K562 (cell line): ENCODE measurements around the gene MOG. TPM values are rescaled to one million over a fixed set of nuclear protein-coding genes. Genes with fewer than 3 reads are reported as not detected.
A peak's percentile ranks its signal among the peaks of the same experiment; 100 is the strongest.

Experiments used
- ATAC-seq: fragments of 200-7000 bp; cut with Tn5 transposase; 3 replicates; pipeline ENCODE4 v1.9.1; 2020; ENCODE audit warnings: moderate library complexity
- BruUV-seq: library from RNA; stranded (reverse); fragments of 400-500 nt; replicated peaks from 2 replicates; lab custom pipeline; 2021; lab: Mats Ljungman, UMichigan
- CTCF ChIA-PET: fragments of 300-600 bp; formaldehyde crosslinking; extraction: SDS; loops from one replicate; lab custom pipeline; 2021; ENCODE audit warnings: low intra/inter-chr PET ratio; lab: Yijun Ruan, JAX
- POLR2A ChIA-PET: fragments of 300-600, 350-650 bp; sonication (Branson Sonifier 250); formaldehyde crosslinking; extraction: SDS; loops from one replicate; lab custom pipeline; 2021; ENCODE audit warnings: antibody characterized with exemption, inconsistent platforms; lab: Yijun Ruan, JAX
- DNase-seq, 4 experiments: peaks; one replicate each; pipeline versions ENCODE4 v3.0.0 to v3.0.0-alpha.2; 2011 to 2018; ENCODE audit warnings: low spot score in 3 of 4, mixed read lengths in 3 of 4; ENCODE audit errors: extremely low read depth in 1 of 4
- FAIRE-seq: peaks from 2 replicates; lab custom pipeline; 2011; peaks lifted over from hg19 to GRCh38; lab: Jason Lieb, UNC
- H2AFZ ChIP-seq: 2 replicates; pipeline ENCODE4 v1.6.0; 2011; ENCODE audit warnings: low read depth, low read length, control low read depth, inconsistent platforms
- H3K27ac ChIP-seq: fragments of 200-600 bp; 3 replicates; pipeline ENCODE4 v1.8.0; 2011; ENCODE audit warnings: low read depth, mild to moderate bottlenecking, control low read depth, inconsistent platforms, low read length, moderate library complexity, mixed read lengths; ENCODE audit errors: extremely low read depth
- H3K27me3 ChIP-seq, 2 experiments: fragments of 300-600 bp in 1 of 2; 2 replicates in 1 of 2; 3 replicates in 1 of 2; pipeline versions ENCODE4 v1.6.0 to v1.8.0; 2011; ENCODE audit warnings: inconsistent platforms in 2 of 2, low read length in 2 of 2, mild to moderate bottlenecking in 1 of 2, mixed read lengths in 1 of 2, moderate library complexity in 1 of 2; ENCODE audit not compliant: control insufficient read depth in 2 of 2, insufficient read depth in 2 of 2
- H3K36me3 ChIP-seq: fragments of 300-600 bp; 3 replicates; pipeline ENCODE4 v1.8.0; 2011; ENCODE audit warnings: mild to moderate bottlenecking, low read length, inconsistent platforms; ENCODE audit not compliant: control insufficient read depth, insufficient read depth
- H3K4me1 ChIP-seq, 2 experiments: fragments of 200-600 bp in 1 of 2; replicated peaks in 1 of 2; 2 replicates in 1 of 2; 3 replicates in 1 of 2; pipeline versions ENCODE4 v1.5.1 to v1.8.0; 2011; ENCODE audit warnings: inconsistent platforms in 2 of 2, low read length in 2 of 2, mild to moderate bottlenecking in 1 of 2, mixed read lengths in 1 of 2, moderate library complexity in 1 of 2; ENCODE audit not compliant: control insufficient read depth in 2 of 2, insufficient read depth in 2 of 2
- H3K4me2 ChIP-seq: 2 replicates; pipeline ENCODE4 v1.6.1; 2011; ENCODE audit warnings: low read length, control low read depth, inconsistent platforms, mixed read lengths; ENCODE audit not compliant: insufficient read depth
- H3K4me3 ChIP-seq: fragments of 200-600 bp; sonication (generic), shearing (Covaris generic); 2 replicates; pipeline ENCODE4 v1.5.1; 2016; ENCODE audit warnings: control low read depth, inconsistent platforms
- H3K79me2 ChIP-seq: fragments of 200-600 bp; 3 replicates; pipeline ENCODE4 v1.8.0; 2011; ENCODE audit warnings: low read length, inconsistent platforms; ENCODE audit not compliant: control insufficient read depth, insufficient read depth
- H3K9ac ChIP-seq, 2 experiments: 2 replicates each; pipeline versions ENCODE4 v1.6.0 to v1.6.1; 2011; ENCODE audit warnings: low read depth in 2 of 2, low read length in 2 of 2, control low read depth in 1 of 2, inconsistent platforms in 1 of 2, mild to moderate bottlenecking in 1 of 2, mixed read lengths in 1 of 2; ENCODE audit not compliant: insufficient read depth in 1 of 2
- H3K9me1 ChIP-seq: one replicate; pipeline ENCODE4 v1.6.0; 2011; ENCODE audit warnings: inconsistent platforms, mild to moderate bottlenecking, low read length, moderate library complexity; ENCODE audit not compliant: control insufficient read depth, insufficient read depth
- H3K9me3 ChIP-seq: replicated peaks from 2 replicates; pipeline ENCODE4 v1.5.1; 2011; ENCODE audit warnings: low read depth, low read length, inconsistent platforms; ENCODE audit not compliant: control insufficient read depth, insufficient read depth
- H4K20me1 ChIP-seq: replicated peaks from 2 replicates; pipeline ENCODE4 v1.6.1; 2011; ENCODE audit warnings: low read length, inconsistent platforms, mixed read lengths; ENCODE audit not compliant: control insufficient read depth, insufficient read depth
- ATF1 ChIP-seq, 2 experiments: fragments of 450-650 bp in 1 of 2; IDR thresholded peaks; 2 replicates each; pipeline ENCODE4 v1.6.1; 2016; ENCODE audit warnings: missing compliant biosample characterization in 1 of 2, missing genetic modification characterization in 1 of 2
- BCL6 ChIP-seq: fragments of 250-450 bp; sonication (Bioruptor Pico); IDR thresholded peaks from 2 replicates; pipeline ENCODE4 v1.4.0; 2020
- CBX8 ChIP-seq: fragments of 200-600 bp; sonication (generic); IDR thresholded peaks from 2 replicates; pipeline ENCODE4 v1.6.1; 2012; ENCODE audit warnings: borderline replicate concordance, mixed run types, low read depth, mild to moderate bottlenecking, moderate library complexity, mixed read lengths, low read length, control low read depth, inconsistent platforms; ENCODE audit not compliant: poor library complexity, severe bottlenecking; ENCODE audit errors: extremely low read depth
- CHD1 ChIP-seq: fragments of 200-600 bp; sonication (generic); IDR thresholded peaks from one replicate; pipeline ENCODE4 v1.6.1; 2012; ENCODE audit warnings: mild to moderate bottlenecking, moderate library complexity, low read length, inconsistent platforms
- FOXA3 ChIP-seq, 2 experiments: fragments of 450-650 bp in 1 of 2; sonication (generic) in 1 of 2; formaldehyde crosslinking; IDR thresholded peaks in 1 of 2; conservative IDR thresholded peaks in 1 of 2; 2 replicates each; pipeline versions ENCODE4 v1.4.0 to v1.8.0; 2020 to 2022; ENCODE audit warnings: mild to moderate bottlenecking in 2 of 2, missing genetic modification reagents in 1 of 2
- GABPA ChIP-seq: fragments of 200-800 bp; sonication (Bioruptor generic); conservative IDR thresholded peaks from 2 replicates; pipeline ENCODE4 v1.6.1; 2016; ENCODE audit warnings: low read depth, missing genetic modification characterization, missing compliant biosample characterization
- IFI16 ChIP-seq: fragments of 250-450 bp; sonication (Bioruptor Pico); IDR thresholded peaks from 2 replicates; pipeline ENCODE4 v2.1.2; 2022; ENCODE audit warnings: mild to moderate bottlenecking, inconsistent platforms
- LARP7 ChIP-seq: fragments of 450-650 bp; IDR thresholded peaks from 2 replicates; pipeline ENCODE4 v1.6.1; 2016
- NFATC3 ChIP-seq: fragments of 450-650 bp; IDR thresholded peaks from 2 replicates; pipeline ENCODE4 v1.6.1; 2017; ENCODE audit warnings: mild to moderate bottlenecking
- NRF1 ChIP-seq, 2 experiments: fragments of 450-650 bp; IDR thresholded peaks in 1 of 2; conservative IDR thresholded peaks in 1 of 2; 2 replicates each; pipeline ENCODE4 v1.6.1; 2014; ENCODE audit warnings: mild to moderate bottlenecking in 2 of 2
- RCOR1 ChIP-seq, 2 experiments: IDR thresholded peaks; 2 replicates each; pipeline ENCODE4 v1.6.1; 2012; ENCODE audit warnings: low read depth in 2 of 2, low read length in 2 of 2, borderline replicate concordance in 1 of 2, improper control_type of control experiment in 1 of 2
- RNF2 ChIP-seq: sonication (generic); IDR thresholded peaks from 2 replicates; pipeline ENCODE4 v1.6.1; 2016
- SMC3 ChIP-seq: conservative IDR thresholded peaks from 2 replicates; pipeline ENCODE4 v1.6.1; 2011; ENCODE audit warnings: low read depth, low read length, improper control_type of control experiment; ENCODE audit not compliant: insufficient read depth
- SRF ChIP-seq, 2 experiments: fragments of 250-450, 450-650 bp in 1 of 2; sonication (Bioruptor Pico) in 1 of 2; sonication (generic) in 1 of 2; formaldehyde crosslinking; IDR thresholded peaks; 2 replicates each; pipeline versions ENCODE4 v1.5.0 to v1.5.1; 2020 to 2022; ENCODE audit warnings: mild to moderate bottlenecking in 1 of 2, missing genetic modification reagents in 1 of 2
- TAF9B ChIP-seq: fragments of 450-650 bp; IDR thresholded peaks from 2 replicates; pipeline ENCODE4 v1.6.1; 2018; ENCODE audit warnings: mild to moderate bottlenecking; ENCODE audit not compliant: partially characterized antibody
- TARDBP ChIP-seq: fragments of 450-650 bp; IDR thresholded peaks from 2 replicates; pipeline ENCODE4 v1.6.1; 2016
- TOE1 ChIP-seq, 2 experiments: fragments of 450-650 bp in 1 of 2; sonication (generic) in 1 of 2; formaldehyde crosslinking in 1 of 2; IDR thresholded peaks; 2 replicates each; pipeline versions ENCODE4 v1.7.1 to v1.8.0; 2016 to 2022; ENCODE audit warnings: borderline replicate concordance in 2 of 2, mild to moderate bottlenecking in 2 of 2, antibody characterized with exemption in 1 of 2, inconsistent platforms in 1 of 2, low read depth in 1 of 2, missing genetic modification reagents in 1 of 2, moderate library complexity in 1 of 2
- ZNF584 ChIP-seq: fragments of 200-800 bp; sonication (Bioruptor generic); IDR thresholded peaks from 2 replicates; pipeline ENCODE4 v1.6.1; 2016; ENCODE audit warnings: low read depth, mild to moderate bottlenecking, missing genetic modification characterization, missing compliant biosample characterization
- WGBS: fragments of 100-300 bp; shearing (Covaris generic); methylation state at CpG from one replicate; pipeline ENCODE4 v1.1.6; 2016; ENCODE audit warnings: low coverage, mixed read lengths; ENCODE audit not compliant: insufficient coverage; ENCODE audit errors: missing lambda C conversion rate; 5-methylcytosine and 5-hydroxymethylcytosine counted together
- in situ Hi-C: fragments of 300-500 bp; cut with MboI; formaldehyde crosslinking; loops from 4 replicates; pipeline ENCODE4 v1.15.0; 2018; ENCODE audit warnings: inconsistent platforms, mixed read lengths
- intact Hi-C: fragments of 100-400 bp; cut with micrococcal nuclease; formaldehyde crosslinking; loops from 2 replicates; pipeline ENCODE4 v1.14.2; 2022
- polyA plus RNA-seq, 8 experiments: library from polyadenylated mRNA; depleted of rRNA in 4 of 8; stranded (reverse) in 5 of 8; unstranded in 3 of 8; fragments of >200 nt; fragmentation: Nextera tagmentation in 2 of 8; fragmentation: Illumina TruSeq in 1 of 8; extraction: Ambion mirVana in 2 of 8; extraction: Trizol in 1 of 8; gene quantifications; 2 replicates each; pipeline versions ENCODE4 v1.2.1 to v1.2.3, GENCODE V29; 2011 to 2014; ENCODE audit warnings: inconsistent platforms in 1 of 8, missing spikeins in 1 of 8
- total RNA-seq, 7 experiments: library from RNA; depleted of rRNA in 6 of 7; stranded (reverse); fragments of >200 nt in 6 of 7; fragmentation: Illumina TruSeq in 2 of 7; extraction: Trizol in 2 of 7; gene quantifications; 2 replicates each; pipeline versions ENCODE4 v1.2.1 to v1.2.3, GENCODE V29; 2011 to 2021; ENCODE audit warnings: low replicate concordance in 1 of 7
- TF ChIP-seq, protein P1 (sequence below): fragments of 250-450 bp; sonication (Bioruptor Pico); IDR thresholded peaks from 2 replicates; pipeline ENCODE4 v1.9.0; 2021; ENCODE audit warnings: mild to moderate bottlenecking
- TF ChIP-seq, protein P2 (sequence below): fragments of 250-450 bp; sonication (Bioruptor Pico); IDR thresholded peaks from 2 replicates; pipeline ENCODE4 v1.4.0; 2020; ENCODE audit warnings: mild to moderate bottlenecking
- TF ChIP-seq, protein P3 (sequence below): fragments of 250-450 bp; sonication (Bioruptor Pico); IDR thresholded peaks from 2 replicates; pipeline ENCODE4 v1.6.1; 2021; ENCODE audit warnings: mild to moderate bottlenecking

MOG gene
- total and polyA plus RNA-seq, 9 of the 15 experiments (the other 6 are each of a cell fraction or from before 2014, with no cell fraction given) = not detected

GRCh38 chr6:29633534-29633905 is 23.4 kb upstream of the MOG start:
- H4K20me1 ChIP-seq = no peaks in the 10 kb centered on the region
- WGBS = 10% methylated on average over 6 of the region's 9 CpGs
- POLR2A ChIA-PET = interaction anchor here (0.6 to 1.9 kb wide), 13 partner anchors 9 to 1477 kb away, joined by 3 to 11 read pairs (median 4); no protein-coding TSS in a partner anchor
- peak overlapping the region; percentile 60 to 90 for H3K9ac ChIP-seq
- H3K4me3 ChIP-seq = peak overlapping the region; percentile 84
- 0 out of 3 replicates have a peak, but pooled peaks cover 7% of the 10 kb centered on the region for H3K36me3 ChIP-seq
- H3K9me3 ChIP-seq = no peaks in the 10 kb centered on the region
- no peaks in the 10 kb centered on the region for H3K9me1 ChIP-seq
- FAIRE-seq = peak; percentile 60
- peaks cover 32 to 39% of the 10 kb centered on the region in 2 experiments; a peak in 4 of 5 replicates for H3K4me1 ChIP-seq
- peak overlapping the region; percentile 94 for H2AFZ ChIP-seq
- BruUV-seq = no TSS peak
- peak in 1 of 4 experiments; percentile 50 for DNase-seq
- peak; percentile 1; the same call in 2 of the 3 replicates for ATAC-seq
- CTCF ChIA-PET = no interaction called here
- peak overlapping the region; percentile 54; the same call in 2 of the 3 replicates for H3K27ac ChIP-seq
- H3K79me2 ChIP-seq = peaks cover 38% of the 10 kb centered on the region
- in situ Hi-C loops = no loop called here
- H3K4me2 ChIP-seq = peak overlapping the region; percentile 92
- intact Hi-C loops = loop anchor here (2.0 to 5.0 kb wide), 2 partner anchors 17 to 691 kb away; no protein-coding TSS in a partner anchor
- no peaks in the 10 kb centered on the region for H3K27me3 ChIP-seq
- no peak for TF ChIP-seq CBX8
- TF ChIP-seq ZNF584 (CRISPR knock-in tag) = no peak
- TF ChIP-seq LARP7 = 0 out of 2 replicates have a peak, but pooled peaks have one; percentile 7
- no peak for TF ChIP-seq BCL6 (CRISPR knock-in tag)
- no peak for TF ChIP-seq RNF2
- no peak for TF ChIP-seq ATF1 (CRISPR knock-in tag; IDR thresholded peaks at IDR 0.05)
- 0 out of 2 replicates have a peak, but pooled peaks have one; percentile 6 for TF ChIP-seq ATF1 (tag; IDR thresholded peaks at IDR 0.05)
- TF ChIP-seq TARDBP = no peak
- no peak for TF ChIP-seq FOXA3 (CRISPR knock-in tag; conservative IDR thresholded peaks at IDR 0.05 in 1 of 2, IDR thresholded peaks at IDR 0.05 in 1 of 2)
- TF ChIP-seq, protein P1, sequence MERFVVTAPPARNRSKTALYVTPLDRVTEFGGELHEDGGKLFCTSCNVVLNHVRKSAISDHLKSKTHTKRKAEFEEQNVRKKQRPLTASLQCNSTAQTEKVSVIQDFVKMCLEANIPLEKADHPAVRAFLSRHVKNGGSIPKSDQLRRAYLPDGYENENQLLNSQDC (CRISPR knock-in tag) = no peak
- no peak for TF ChIP-seq TOE1 (IDR thresholded peaks at IDR 0.05; ENCODE audit: borderline replicate concordance)
- TF ChIP-seq TOE1 (CRISPR knock-in tag; IDR thresholded peaks at IDR 0.05; ENCODE audit: borderline replicate concordance, low read depth) = no peak
- no peak for TF ChIP-seq NFATC3
- TF ChIP-seq, protein P2, sequence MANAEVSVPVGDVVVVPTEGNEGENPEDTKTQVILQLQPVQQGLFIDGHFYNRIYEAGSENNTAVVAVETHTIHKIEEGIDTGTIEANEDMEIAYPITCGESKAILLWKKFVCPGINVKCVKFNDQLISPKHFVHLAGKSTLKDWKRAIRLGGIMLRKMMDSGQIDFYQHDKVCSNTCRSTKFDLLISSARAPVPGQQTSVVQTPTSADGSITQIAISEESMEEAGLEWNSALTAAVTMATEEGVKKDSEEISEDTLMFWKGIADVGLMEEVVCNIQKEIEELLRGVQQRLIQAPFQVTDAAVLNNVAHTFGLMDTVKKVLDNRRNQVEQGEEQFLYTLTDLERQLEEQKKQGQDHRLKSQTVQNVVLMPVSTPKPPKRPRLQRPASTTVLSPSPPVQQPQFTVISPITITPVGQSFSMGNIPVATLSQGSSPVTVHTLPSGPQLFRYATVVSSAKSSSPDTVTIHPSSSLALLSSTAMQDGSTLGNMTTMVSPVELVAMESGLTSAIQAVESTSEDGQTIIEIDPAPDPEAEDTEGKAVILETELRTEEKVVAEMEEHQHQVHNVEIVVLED = no peak
- TF ChIP-seq RCOR1 (IDR thresholded peaks at IDR 0.05; ENCODE audit: borderline replicate concordance in 1 of 2, low read depth in 2 of 2, low read length in 2 of 2) = no peak
- TF ChIP-seq GABPA = no peak
- TF ChIP-seq SRF (CRISPR knock-in tag; IDR thresholded peaks at IDR 0.05) = no peak
- no peak for TF ChIP-seq TAF9B
- TF ChIP-seq, protein P3, sequence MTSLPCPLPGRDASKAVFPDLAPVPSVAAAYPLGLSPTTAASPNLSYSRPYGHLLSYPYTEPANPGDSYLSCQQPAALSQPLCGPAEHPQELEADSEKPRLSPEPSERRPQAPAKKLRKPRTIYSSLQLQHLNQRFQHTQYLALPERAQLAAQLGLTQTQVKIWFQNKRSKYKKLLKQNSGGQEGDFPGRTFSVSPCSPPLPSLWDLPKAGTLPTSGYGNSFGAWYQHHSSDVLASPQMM (CRISPR knock-in tag) = no peak
- TF ChIP-seq SMC3 = 0 out of 2 replicates have a peak, but pooled peaks have one; percentile 2
- no peak for TF ChIP-seq NRF1 (conservative IDR thresholded peaks at IDR 0.05 in 1 of 2, IDR thresholded peaks at IDR 0.05 in 1 of 2)
- no peak for TF ChIP-seq IFI16
- peak; percentile 46 for TF ChIP-seq CHD1
